Measurements from ENCODE around the gene ATAD3A.

ATAD3A gene

DNA sequence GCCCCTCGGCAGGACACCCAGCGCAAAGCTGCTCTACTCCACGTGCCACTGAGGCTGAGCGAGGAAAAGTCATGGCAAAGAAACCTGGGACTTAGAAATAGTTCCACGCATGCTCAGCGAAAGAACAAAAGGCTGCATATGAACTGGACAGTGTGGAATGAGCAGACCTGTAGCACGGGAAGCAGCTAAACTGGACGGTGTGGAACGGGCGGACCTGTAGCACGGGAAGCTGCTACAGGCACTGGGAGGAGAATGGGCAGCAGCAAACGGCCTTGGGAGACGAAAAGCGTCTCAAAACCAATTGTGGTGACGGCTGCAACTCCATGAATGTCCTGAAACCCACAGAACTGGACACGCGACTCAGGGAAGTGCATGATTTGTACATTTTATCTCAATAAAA lies 47.1 kb downstream of the ATAD3A start:
- H3K4me1 ChIP-seq (ENCODE audit: control insufficient read depth, low read depth, low read length) = no peaks in the 10 kb centered on the region
- no peak overlapping the region for H3K27ac ChIP-seq (ENCODE audit: low read depth, low read length)
- peaks cover 12% of the 10 kb centered on the region for H3K79me1 ChIP-seq (ENCODE audit: low read length)
- no peak overlapping the region for H2AK5ac ChIP-seq (ENCODE audit: low read length)
- H2BK5ac ChIP-seq (ENCODE audit: low read length) = no peak overlapping the region
- no peak overlapping the region for H2BK120ac ChIP-seq (ENCODE audit: low read depth, low read length)
- H3K27me3 ChIP-seq (ENCODE audit: insufficient read depth, low read length, poor library complexity) = no peaks in the 10 kb centered on the region
- no peak for DNase-seq
- H3K4me2 ChIP-seq (ENCODE audit: low read length) = no peak overlapping the region
- H3K36me3 ChIP-seq (ENCODE audit: control insufficient read depth, insufficient read depth, low read length) = peaks cover 8% of the 10 kb centered on the region
- no peak overlapping the region for H3K4ac ChIP-seq (ENCODE audit: low read depth, low read length)
- H4K5ac ChIP-seq (ENCODE audit: low read length) = no peak overlapping the region
- no peak overlapping the region for H3K18ac ChIP-seq (ENCODE audit: low read length)
- no CpG with 5 or more reads among the region's 17 CpGs for WGBS (ENCODE audit: extremely low coverage, insufficient coverage, low lambda C conversion rate)
- H4K8ac ChIP-seq (ENCODE audit: low read depth, low read length) = no peak overlapping the region
- H3K9ac ChIP-seq (ENCODE audit: low read length) = no peak overlapping the region
- H2BK15ac ChIP-seq (replicated peaks; ENCODE audit: low read depth) = no peak overlapping the region
- H3K4me3 ChIP-seq (ENCODE audit: low read length) = no peak overlapping the region
- no peak overlapping the region for H3K56ac ChIP-seq (ENCODE audit: low read length)
- H3K79me2 ChIP-seq (ENCODE audit: control insufficient read depth, insufficient read depth, low read length) = peaks cover 4% of the 10 kb centered on the region
- H3K23ac ChIP-seq (ENCODE audit: low read length) = no peak overlapping the region

DNA sequence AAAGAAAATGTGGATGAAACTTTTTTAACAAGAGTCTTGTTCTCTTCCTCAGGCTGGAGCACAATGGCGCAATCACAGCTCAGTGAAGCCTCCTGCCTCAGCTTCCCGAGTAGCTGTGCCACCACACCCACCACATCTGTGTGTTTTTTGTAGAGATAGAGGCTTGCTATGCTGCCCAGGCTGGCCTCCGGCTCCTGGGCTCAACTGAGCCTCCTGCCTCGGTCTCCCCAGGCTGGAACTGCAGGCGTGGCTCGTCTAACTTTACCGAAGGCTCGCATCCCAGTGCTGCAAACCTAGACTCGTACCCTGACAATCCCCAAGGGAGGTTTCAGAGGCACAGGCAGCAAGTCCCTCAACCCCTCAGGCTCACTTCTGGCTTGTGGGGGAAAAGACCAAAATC lies 48.2 kb downstream of the ATAD3A start:
- H3K18ac ChIP-seq (ENCODE audit: low read length) = no peak overlapping the region

DNA sequence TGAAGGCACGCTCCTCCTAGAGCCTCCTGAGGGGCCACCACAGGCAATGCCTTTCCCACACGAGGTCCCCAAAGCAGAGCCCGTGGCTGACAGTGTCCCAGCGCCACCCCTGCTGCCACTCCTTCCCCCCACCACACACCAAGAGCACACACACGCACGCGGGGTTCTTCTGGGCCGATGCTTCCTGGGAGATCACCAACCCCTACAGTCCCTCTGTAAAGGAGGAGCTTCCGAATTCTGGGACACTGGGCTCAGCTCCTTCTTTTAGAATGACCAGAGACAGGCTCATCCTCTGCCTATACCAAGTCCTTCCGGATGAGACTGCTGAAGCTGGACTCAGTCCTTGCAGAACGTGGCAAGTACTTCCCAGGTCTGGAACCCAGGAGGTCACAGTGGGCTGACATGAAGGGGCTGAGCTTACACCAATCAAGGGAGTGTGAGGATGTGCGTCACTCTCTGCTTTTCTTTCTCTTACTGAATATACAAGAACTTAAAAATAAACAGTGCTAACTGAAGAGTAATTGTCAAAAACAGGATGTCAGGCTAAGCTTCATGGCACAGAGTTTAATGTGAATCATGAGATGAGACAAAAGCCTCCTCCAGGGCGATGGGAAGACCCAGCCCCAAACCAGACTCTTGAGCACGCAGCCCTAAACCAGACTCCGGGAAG lies 50.0 kb downstream of the ATAD3A start:
- no peak overlapping the region for H2BK5ac ChIP-seq (ENCODE audit: low read length)
- H3K4me3 ChIP-seq (ENCODE audit: low read length) = no peak overlapping the region
- no peak overlapping the region for H3K56ac ChIP-seq (ENCODE audit: low read length)
- no peak overlapping the region for H3K23ac ChIP-seq (ENCODE audit: low read length)
- H3K27me3 ChIP-seq (ENCODE audit: insufficient read depth, low read length, poor library complexity) = no peaks in the 10 kb centered on the region
- H4K5ac ChIP-seq (ENCODE audit: low read length) = no peak overlapping the region
- H2AK5ac ChIP-seq (ENCODE audit: low read length) = no peak overlapping the region
- no peak overlapping the region for H2BK15ac ChIP-seq (replicated peaks; ENCODE audit: low read depth)
- peaks cover 23% of the 10 kb centered on the region for H3K79me1 ChIP-seq (ENCODE audit: low read length)
- H3K79me2 ChIP-seq (ENCODE audit: control insufficient read depth, insufficient read depth, low read length) = peaks cover 30% of the 10 kb centered on the region
- no peak overlapping the region for H3K4ac ChIP-seq (ENCODE audit: low read depth, low read length)
- no peak overlapping the region for H4K8ac ChIP-seq (ENCODE audit: low read depth, low read length)
- H3K36me3 ChIP-seq (ENCODE audit: control insufficient read depth, insufficient read depth, low read length) = peaks cover 15% of the 10 kb centered on the region
- WGBS (ENCODE audit: extremely low coverage, insufficient coverage, low lambda C conversion rate) = no CpG with 5 or more reads among the region's 15 CpGs
- H2BK120ac ChIP-seq (ENCODE audit: low read depth, low read length) = no peak overlapping the region
- DNase-seq = no peak
- H3K18ac ChIP-seq (ENCODE audit: low read length) = no peak overlapping the region
- H3K4me1 ChIP-seq (ENCODE audit: control insufficient read depth, low read depth, low read length) = no peaks in the 10 kb centered on the region
- no peak overlapping the region for H3K9ac ChIP-seq (ENCODE audit: low read length)
- no peak overlapping the region for H3K27ac ChIP-seq (ENCODE audit: low read depth, low read length)
- H3K4me2 ChIP-seq (ENCODE audit: low read length) = no peak overlapping the region

More for the DNA sequence above, 48.2 kb downstream of the ATAD3A start:
- H2BK15ac ChIP-seq (replicated peaks; ENCODE audit: low read depth) = no peak overlapping the region
- H3K27ac ChIP-seq (ENCODE audit: low read depth, low read length) = no peak overlapping the region
- H2AK5ac ChIP-seq (ENCODE audit: low read length) = no peak overlapping the region
- H3K56ac ChIP-seq (ENCODE audit: low read length) = no peak overlapping the region
- H2BK120ac ChIP-seq (ENCODE audit: low read depth, low read length) = no peak overlapping the region
- no peak for DNase-seq
- no peak overlapping the region for H3K23ac ChIP-seq (ENCODE audit: low read length)
- H4K8ac ChIP-seq (ENCODE audit: low read depth, low read length) = no peak overlapping the region
- no CpG with 5 or more reads among the region's 9 CpGs for WGBS (ENCODE audit: extremely low coverage, insufficient coverage, low lambda C conversion rate)
- H3K4me2 ChIP-seq (ENCODE audit: low read length) = no peak overlapping the region
- H4K5ac ChIP-seq (ENCODE audit: low read length) = no peak overlapping the region
- peaks cover 19% of the 10 kb centered on the region for H3K79me1 ChIP-seq (ENCODE audit: low read length)
- H3K4me3 ChIP-seq (ENCODE audit: low read length) = no peak overlapping the region
- no peak overlapping the region for H3K4ac ChIP-seq (ENCODE audit: low read depth, low read length)
- H3K27me3 ChIP-seq (ENCODE audit: insufficient read depth, low read length, poor library complexity) = no peaks in the 10 kb centered on the region
- H3K4me1 ChIP-seq (ENCODE audit: control insufficient read depth, low read depth, low read length) = no peaks in the 10 kb centered on the region
- H3K36me3 ChIP-seq (ENCODE audit: control insufficient read depth, insufficient read depth, low read length) = peaks cover 15% of the 10 kb centered on the region
- H3K9ac ChIP-seq (ENCODE audit: low read length) = no peak overlapping the region
- H3K79me2 ChIP-seq (ENCODE audit: control insufficient read depth, insufficient read depth, low read length) = peaks cover 13% of the 10 kb centered on the region
- H2BK5ac ChIP-seq (ENCODE audit: low read length) = no peak overlapping the region

DNA sequence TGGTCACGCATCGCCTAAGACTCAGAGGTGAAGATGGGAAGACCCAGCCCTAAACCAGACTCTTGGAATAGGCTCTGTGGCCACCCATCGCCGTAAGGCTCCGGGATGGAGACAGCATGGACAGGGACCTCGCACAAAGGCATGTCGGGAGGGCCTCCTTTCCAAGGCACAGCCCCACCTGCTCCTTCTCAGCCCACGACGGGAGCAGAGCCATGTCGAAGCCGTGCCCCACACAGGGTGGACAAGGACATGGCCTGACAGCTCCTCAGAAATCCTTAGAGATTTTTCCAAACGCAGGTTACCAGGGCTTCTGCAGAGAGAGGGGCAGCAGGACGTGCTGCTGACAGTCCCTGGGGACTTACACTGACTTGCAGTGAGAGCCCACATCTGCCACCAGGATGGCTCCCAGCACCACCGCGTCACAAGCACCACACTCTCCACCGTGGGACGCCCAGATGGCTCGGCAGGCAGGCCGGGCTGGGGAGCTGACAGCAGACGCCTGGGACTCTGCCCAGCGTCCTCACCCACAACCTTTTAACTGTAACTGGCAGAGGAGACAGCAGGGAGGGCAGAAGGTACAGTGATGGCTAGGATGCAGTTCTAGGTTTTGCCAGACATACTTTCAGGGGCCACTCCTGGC lies 50.7 kb downstream of the ATAD3A start:
- Histone ChIP-seq H3K4me3 (ENCODE audit: low read length) (no peak overlapping the region), H3K27ac (ENCODE audit: low read depth, low read length) (no peak overlapping the region), H3K4me2 (ENCODE audit: low read length) (no peak overlapping the region), H3K79me2 (ENCODE audit: control insufficient read depth, insufficient read depth, low read length) (peaks cover 37% of the 10 kb centered on the region), H3K18ac (ENCODE audit: low read length) (no peak overlapping the region), H3K4ac (ENCODE audit: low read depth, low read length) (no peak overlapping the region), H3K79me1 (ENCODE audit: low read length) (peaks cover 25% of the 10 kb centered on the region), H4K8ac (ENCODE audit: low read depth, low read length) (no peak overlapping the region), H2BK120ac (ENCODE audit: low read depth, low read length) (no peak overlapping the region), H4K5ac (ENCODE audit: low read length) (no peak overlapping the region), H3K23ac (ENCODE audit: low read length) (no peak overlapping the region), H2AK5ac (ENCODE audit: low read length) (no peak overlapping the region), H3K36me3 (ENCODE audit: control insufficient read depth, insufficient read depth, low read length) (peaks cover 17% of the 10 kb centered on the region), H2BK5ac (ENCODE audit: low read length) (no peak overlapping the region), H2BK15ac (replicated peaks; ENCODE audit: low read depth) (no peak overlapping the region), H3K4me1 (ENCODE audit: control insufficient read depth, low read depth, low read length) (no peaks in the 10 kb centered on the region), H3K9ac (ENCODE audit: low read length) (no peak overlapping the region), H3K27me3 (ENCODE audit: insufficient read depth, low read length, poor library complexity) (no peaks in the 10 kb centered on the region), H3K56ac (ENCODE audit: low read length) (no peak overlapping the region)
- WGBS (ENCODE audit: extremely low coverage, insufficient coverage, low lambda C conversion rate) = no CpG with 5 or more reads among the region's 21 CpGs
- DNase-seq = no peak

DNA sequence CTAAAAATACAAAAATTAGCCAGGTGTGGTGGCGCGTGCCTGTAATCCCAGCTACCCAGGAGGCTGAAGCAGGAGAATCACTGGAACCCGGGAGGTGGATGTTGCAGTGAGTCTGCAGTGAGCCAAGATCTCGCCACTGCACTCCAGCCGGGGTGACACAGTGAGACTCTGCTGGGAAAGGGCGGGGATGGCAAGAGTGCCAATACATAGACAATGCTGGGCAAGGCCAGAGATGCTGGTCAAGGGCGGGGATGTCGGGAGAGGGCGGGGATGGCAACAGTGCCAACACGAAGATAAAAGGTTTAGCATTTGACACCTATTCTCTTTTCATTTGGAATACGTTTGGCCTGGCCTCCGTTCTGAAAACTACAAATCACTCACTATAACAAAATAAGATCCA lies 51.7 kb downstream of the ATAD3A start:
- Histone ChIP-seq H3K4me1 (ENCODE audit: control insufficient read depth, low read depth, low read length) (no peaks in the 10 kb centered on the region), H3K9ac (ENCODE audit: low read length) (no peak overlapping the region), H3K4ac (ENCODE audit: low read depth, low read length) (no peak overlapping the region), H3K4me3 (ENCODE audit: low read length) (no peak overlapping the region), H3K56ac (ENCODE audit: low read length) (no peak overlapping the region), H3K27ac (ENCODE audit: low read depth, low read length) (no peak overlapping the region), H3K18ac (ENCODE audit: low read length) (no peak overlapping the region), H3K27me3 (ENCODE audit: insufficient read depth, low read length, poor library complexity) (no peaks in the 10 kb centered on the region), H2BK15ac (replicated peaks; ENCODE audit: low read depth) (no peak overlapping the region), H3K4me2 (ENCODE audit: low read length) (no peak overlapping the region), H3K23ac (ENCODE audit: low read length) (no peak overlapping the region), H3K79me2 (ENCODE audit: control insufficient read depth, insufficient read depth, low read length) (peaks cover 47% of the 10 kb centered on the region), H3K36me3 (ENCODE audit: control insufficient read depth, insufficient read depth, low read length) (peaks cover 17% of the 10 kb centered on the region), H3K79me1 (ENCODE audit: low read length) (peaks cover 23% of the 10 kb centered on the region), H4K5ac (ENCODE audit: low read length) (no peak overlapping the region), H2AK5ac (ENCODE audit: low read length) (no peak overlapping the region), H2BK120ac (ENCODE audit: low read depth, low read length) (no peak overlapping the region), H2BK5ac (ENCODE audit: low read length) (no peak overlapping the region), H4K8ac (ENCODE audit: low read depth, low read length) (no peak overlapping the region)
- DNase-seq = no peak
- WGBS (ENCODE audit: extremely low coverage, insufficient coverage, low lambda C conversion rate) = no CpG with 5 or more reads among the region's 12 CpGs

Measured in mesendoderm (in vitro differentiated cells).